Endothelial cell of umbilical vein (primary cell): ENCODE measurements around the gene FANCC. TPM values are rescaled to one million over a fixed set of nuclear protein-coding genes. Genes with fewer than 3 reads are reported as not detected.

Source experiments
- BruUV-seq: library from RNA; stranded (reverse); fragments of 400-500 nt; replicated peaks from 2 replicates; lab custom pipeline; 2021; lab: Mats Ljungman, UMichigan
- CTCF ChIA-PET: fragments of 300-600, 350-600 bp; sonication (Branson Sonifier 250); formaldehyde crosslinking; loops from one replicate; lab custom pipeline; 2021; ENCODE audit warnings: antibody characterized with exemption, inconsistent platforms; lab: Charles Lee
- POLR2A ChIA-PET: fragments of 300-600, 350-600 bp; sonication (Branson Sonifier 250); formaldehyde crosslinking; loops from one replicate; lab custom pipeline; 2021; ENCODE audit warnings: antibody characterized with exemption, inconsistent platforms; lab: Charles Lee
- DNase-seq: peaks from one replicate; pipeline ENCODE4 v3.0.0-alpha.2; 2011; ENCODE audit warnings: low read depth, low spot score
- FAIRE-seq: peaks from 2 replicates; lab custom pipeline; 2011; peaks lifted over from hg19 to GRCh38; lab: Jason Lieb, UNC
- H2AFZ ChIP-seq: 2 replicates; pipeline ENCODE4 v1.6.0; 2012; ENCODE audit warnings: low read depth, low read length, control low read depth, inconsistent platforms
- H3K27ac ChIP-seq: 2 replicates; pipeline ENCODE4 v1.5.1; 2011; ENCODE audit warnings: low read depth, mild to moderate bottlenecking, control low read depth, low read length, moderate library complexity; ENCODE audit not compliant: insufficient read depth
- H3K27me3 ChIP-seq, 2 experiments: 2 replicates each; pipeline versions ENCODE4 v1.6.0 to v1.6.1; 2011; ENCODE audit warnings: low read length in 2 of 2, mixed read lengths in 1 of 2; ENCODE audit not compliant: control insufficient read depth in 2 of 2, insufficient read depth in 2 of 2
- H3K36me3 ChIP-seq, 2 experiments: 2 replicates in 1 of 2; 3 replicates in 1 of 2; pipeline ENCODE4 v1.5.1; 2011; ENCODE audit warnings: low read length in 2 of 2, mild to moderate bottlenecking in 1 of 2, moderate library complexity in 1 of 2; ENCODE audit not compliant: control insufficient read depth in 2 of 2, insufficient read depth in 2 of 2; ENCODE audit errors: extremely low read depth in 1 of 2
- H3K4me1 ChIP-seq: 3 replicates; pipeline ENCODE4 v1.5.1; 2011; ENCODE audit warnings: mild to moderate bottlenecking, low read length; ENCODE audit not compliant: control insufficient read depth, insufficient read depth; ENCODE audit errors: extremely low read depth
- H3K4me2 ChIP-seq: 2 replicates; pipeline ENCODE4 v1.6.1; 2011; ENCODE audit warnings: low read length, control low read depth, mixed read lengths; ENCODE audit not compliant: insufficient read depth
- H3K4me3 ChIP-seq, 3 experiments: fragments of 200-600 bp in 1 of 3; sonication (generic), shearing (Covaris generic) in 1 of 3; replicated peaks in 1 of 3; 2 replicates each; pipeline ENCODE4 v1.5.1; 2011 to 2016; ENCODE audit warnings: control low read depth in 3 of 3, low read length in 3 of 3, mild to moderate bottlenecking in 2 of 3, inconsistent platforms in 1 of 3, low read depth in 1 of 3, moderate library complexity in 1 of 3; ENCODE audit not compliant: insufficient read depth in 1 of 3
- H3K79me2 ChIP-seq: 2 replicates; pipeline ENCODE4 v1.6.0; 2012; ENCODE audit warnings: low read length, inconsistent platforms; ENCODE audit not compliant: control insufficient read depth, insufficient read depth
- H3K9ac ChIP-seq: replicated peaks from 2 replicates; pipeline ENCODE3; 2011; ENCODE audit warnings: low read length, control low read depth; ENCODE audit not compliant: insufficient read depth; ENCODE audit errors: extremely low read depth
- H3K9me1 ChIP-seq: replicated peaks from 3 replicates; pipeline ENCODE4 v1.6.0; 2011; ENCODE audit warnings: mild to moderate bottlenecking, low read length; ENCODE audit not compliant: control insufficient read depth, insufficient read depth; ENCODE audit errors: extremely low read depth
- H3K9me3 ChIP-seq: replicated peaks from 2 replicates; pipeline ENCODE4 v1.5.1; 2012; ENCODE audit warnings: low read length, inconsistent platforms; ENCODE audit not compliant: control insufficient read depth, insufficient read depth
- H4K20me1 ChIP-seq: replicated peaks from 2 replicates; pipeline ENCODE3; 2011; ENCODE audit warnings: mild to moderate bottlenecking, low read length; ENCODE audit not compliant: control insufficient read depth, insufficient read depth; ENCODE audit errors: extremely low read depth
- EZH2 ChIP-seq: IDR thresholded peaks from 2 replicates; pipeline ENCODE4 v1.6.1; 2012; ENCODE audit warnings: borderline replicate concordance, low read depth, mild to moderate bottlenecking, moderate library complexity, low read length, inconsistent platforms; ENCODE audit not compliant: severe bottlenecking
- FOS ChIP-seq: IDR thresholded peaks from 2 replicates; pipeline ENCODE4 v1.6.1; 2011; ENCODE audit warnings: mild to moderate bottlenecking, low read length, moderate library complexity, borderline replicate concordance; ENCODE audit not compliant: insufficient read depth
- GATA2 ChIP-seq: IDR thresholded peaks from 2 replicates; pipeline ENCODE4 v1.7.0; 2011; ENCODE audit warnings: low read depth, mild to moderate bottlenecking, moderate library complexity, mixed read lengths, low read length; ENCODE audit not compliant: insufficient read length, insufficient read depth
- JUN ChIP-seq: IDR thresholded peaks from 2 replicates; pipeline ENCODE4 v1.6.1; 2011; ENCODE audit warnings: borderline replicate concordance, low read depth; ENCODE audit not compliant: insufficient read length, insufficient read depth
- MYC ChIP-seq: IDR thresholded peaks from one replicate; pipeline ENCODE4 v1.6.1; 2011; ENCODE audit warnings: mild to moderate bottlenecking, low read depth, low read length
- POLR2A ChIP-seq: IDR thresholded peaks from 2 replicates; pipeline ENCODE4 v1.6.1; 2012; ENCODE audit warnings: low read depth, mild to moderate bottlenecking, control low read depth, low read length
- POLR2AphosphoS5 ChIP-seq: IDR thresholded peaks from 2 replicates; pipeline ENCODE4 v1.6.1; 2012; ENCODE audit warnings: low read depth, mild to moderate bottlenecking, control low read depth, low read length, moderate library complexity; ENCODE audit not compliant: insufficient read depth
- dilution Hi-C: fragments of 300-500 bp; cut with MboI; formaldehyde crosslinking; loops from one replicate; pipeline ENCODE4 v1.15.0; 2019; ENCODE audit warnings: low sequenced_read_pairs; ENCODE audit not compliant: extremely low pct_ligation_motif_present
- intact Hi-C: fragments of 100-400 bp; cut with micrococcal nuclease; formaldehyde crosslinking; loops from one replicate; pipeline ENCODE4 v1.10.0; 2022
- polyA plus RNA-seq, 4 experiments: library from polyadenylated mRNA; depleted of rRNA in 3 of 4; stranded (reverse) in 3 of 4; unstranded in 1 of 4; fragments of >200 nt; gene quantifications; 2 replicates each; pipeline versions ENCODE4 v1.2.1 to v1.2.3, GENCODE V29; 2011 to 2012; ENCODE audit warnings: missing spikeins in 1 of 4
- total RNA-seq: library from RNA; stranded (reverse); gene quantifications from 2 replicates; pipeline ENCODE4 v1.2.3, GENCODE V29; 2021
- TF ChIP-seq, protein P1 (sequence below), 2 donors: IDR thresholded peaks; 1 replicate in 1 of 2; 2 replicates in 1 of 2; pipeline ENCODE4 v1.5.1; 2011; ENCODE audit warnings: low read length in 2 of 2, mild to moderate bottlenecking in 2 of 2, moderate library complexity in 2 of 2, control low read depth in 1 of 2, inconsistent platforms in 1 of 2, low read depth in 1 of 2; ENCODE audit not compliant: insufficient read depth in 1 of 2; ENCODE audit errors: extremely low read depth in 1 of 2
- TF ChIP-seq, protein P2 (sequence below): IDR thresholded peaks from 2 replicates; pipeline ENCODE4 v1.6.1; 2011; ENCODE audit not compliant: insufficient read depth, insufficient read length

The FANCC gene
- total and polyA plus RNA-seq, 2 donors (not counting 3 experiments of a cell fraction or from before 2014, with no cell fraction given): 5.7 to 13.1 TPM

DNA sequence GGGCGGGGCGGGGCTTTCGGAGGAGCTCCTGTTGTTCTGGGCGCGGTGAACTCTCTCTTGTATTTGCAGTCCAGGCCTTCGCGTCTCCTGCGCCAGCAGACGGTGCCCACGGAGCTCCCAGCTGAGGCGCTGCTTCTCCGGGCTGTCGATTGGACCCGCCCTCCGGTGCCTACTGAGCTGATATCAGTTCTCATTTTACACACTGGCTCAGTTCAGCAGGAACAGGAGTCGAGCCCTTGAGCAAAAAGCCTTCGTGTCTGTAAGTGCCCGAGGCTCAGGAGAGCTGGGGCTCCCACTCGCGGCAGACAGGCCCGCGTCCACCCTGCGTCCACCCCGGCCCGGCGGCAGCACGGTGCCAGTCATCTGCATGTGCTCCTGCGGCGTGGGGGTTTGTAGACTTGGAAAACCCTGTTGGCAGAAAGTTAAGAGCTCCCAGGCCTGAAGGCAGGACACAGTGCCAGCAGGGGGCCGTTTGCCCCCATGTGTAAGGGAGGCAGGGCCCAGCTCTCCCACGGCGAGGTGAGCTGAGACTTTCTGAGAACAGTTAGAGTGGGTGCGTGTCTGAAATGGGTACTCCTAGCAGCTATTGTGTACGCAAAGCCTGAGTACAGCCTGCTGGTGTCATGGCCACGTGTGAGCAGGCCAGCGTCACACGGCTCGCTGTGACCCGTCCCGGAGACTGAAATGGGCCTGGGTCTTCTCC lies 231.5 kb downstream of the FANCC start:
- Histone ChIP-seq H4K20me1 (no peaks in the 10 kb centered on the region), H2AFZ (no peak overlapping the region), H3K9ac (no peak overlapping the region), H3K4me3 (no peak overlapping the region), H3K4me2 (no peak overlapping the region), H3K79me2 (no peaks in the 10 kb centered on the region), H3K9me3 (no peaks in the 10 kb centered on the region), H3K9me1 (no peaks in the 10 kb centered on the region), H3K36me3 (peaks cover 4 to 47% of the 10 kb centered on the region in 2 experiments), H3K27ac (no peak overlapping the region), H3K27me3 (no peaks in the 10 kb centered on the region), H3K4me1 (no peaks in the 10 kb centered on the region)
- BruUV-seq: no TSS peak
- no peak for TF ChIP-seq FOS
- dilution Hi-C loops: no loop called here
- DNase-seq: no peak
- FAIRE-seq: no peak
- ChIA-PET CTCF (interaction anchor here (2.9 kb wide), 1 partner anchor 41 kb away, joined by 9 read pairs; no protein-coding TSS in a partner anchor), POLR2A (no interaction called here)
- intact Hi-C loops: no loop called here

DNA sequence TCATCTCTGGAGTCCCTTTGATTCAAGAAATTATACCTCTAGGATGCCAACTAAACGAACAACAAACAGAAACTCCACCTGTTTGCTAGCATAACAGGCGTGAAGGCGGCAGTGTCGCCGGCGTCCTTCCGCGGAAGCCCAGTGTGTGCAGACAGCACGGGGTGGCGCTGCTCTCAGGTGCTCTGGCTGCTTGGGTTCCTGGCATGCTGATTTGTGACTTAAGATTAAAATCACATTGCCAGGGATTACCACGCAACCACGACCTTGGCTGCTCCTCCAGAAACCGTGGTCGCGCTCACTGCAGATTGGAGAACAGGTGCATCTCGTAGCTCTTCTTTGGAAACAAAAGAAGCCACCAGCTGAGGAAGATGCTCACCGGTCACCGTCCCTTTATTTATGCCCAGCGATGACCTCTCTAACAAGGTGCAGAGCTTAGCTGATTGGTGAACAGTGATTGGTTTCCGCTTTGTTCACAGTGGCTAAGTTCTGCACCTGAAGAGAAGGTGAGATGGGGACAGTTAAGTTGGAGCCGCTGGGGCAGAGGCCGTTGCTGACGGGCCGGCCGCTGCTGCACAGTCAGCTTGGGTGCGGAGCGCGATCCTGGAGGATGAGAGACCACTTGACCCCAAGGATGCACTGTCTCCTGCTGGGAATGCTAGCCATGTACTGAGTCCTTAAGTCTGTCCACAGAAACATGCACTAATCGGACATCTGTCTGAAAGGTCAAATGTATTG lies 232.3 kb downstream of the FANCC start:
- POLR2A ChIA-PET: no interaction called here
- no peaks in the 10 kb centered on the region for H3K9me1 ChIP-seq
- H3K79me2 ChIP-seq: no peaks in the 10 kb centered on the region
- no peaks in the 10 kb centered on the region for H3K9me3 ChIP-seq
- no peaks in the 10 kb centered on the region for H3K4me1 ChIP-seq
- TF ChIP-seq POLR2AphosphoS5 (no peak), POLR2A (no peak), FOS (no peak), JUN (no peak), EZH2 (no peak), GATA2 (no peak), MYC (no peak)
- TF ChIP-seq, protein P1, sequence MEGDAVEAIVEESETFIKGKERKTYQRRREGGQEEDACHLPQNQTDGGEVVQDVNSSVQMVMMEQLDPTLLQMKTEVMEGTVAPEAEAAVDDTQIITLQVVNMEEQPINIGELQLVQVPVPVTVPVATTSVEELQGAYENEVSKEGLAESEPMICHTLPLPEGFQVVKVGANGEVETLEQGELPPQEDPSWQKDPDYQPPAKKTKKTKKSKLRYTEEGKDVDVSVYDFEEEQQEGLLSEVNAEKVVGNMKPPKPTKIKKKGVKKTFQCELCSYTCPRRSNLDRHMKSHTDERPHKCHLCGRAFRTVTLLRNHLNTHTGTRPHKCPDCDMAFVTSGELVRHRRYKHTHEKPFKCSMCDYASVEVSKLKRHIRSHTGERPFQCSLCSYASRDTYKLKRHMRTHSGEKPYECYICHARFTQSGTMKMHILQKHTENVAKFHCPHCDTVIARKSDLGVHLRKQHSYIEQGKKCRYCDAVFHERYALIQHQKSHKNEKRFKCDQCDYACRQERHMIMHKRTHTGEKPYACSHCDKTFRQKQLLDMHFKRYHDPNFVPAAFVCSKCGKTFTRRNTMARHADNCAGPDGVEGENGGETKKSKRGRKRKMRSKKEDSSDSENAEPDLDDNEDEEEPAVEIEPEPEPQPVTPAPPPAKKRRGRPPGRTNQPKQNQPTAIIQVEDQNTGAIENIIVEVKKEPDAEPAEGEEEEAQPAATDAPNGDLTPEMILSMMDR (IDR thresholded peaks at IDR 0.05; ENCODE audit: extremely low read depth in 1 of 2, insufficient read depth in 1 of 2, low read depth in 1 of 2, low read length in 2 of 2): no peak
- TF ChIP-seq, protein P2, sequence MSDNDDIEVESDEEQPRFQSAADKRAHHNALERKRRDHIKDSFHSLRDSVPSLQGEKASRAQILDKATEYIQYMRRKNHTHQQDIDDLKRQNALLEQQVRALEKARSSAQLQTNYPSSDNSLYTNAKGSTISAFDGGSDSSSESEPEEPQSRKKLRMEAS: no peak
- CTCF ChIA-PET: interaction anchor here (1.3 to 2.9 kb wide), 2 partner anchors 12 to 42 kb away, joined by 3 to 9 read pairs; no protein-coding TSS in a partner anchor
- H2AFZ ChIP-seq: no peak overlapping the region
- intact Hi-C loops (no loop called here), dilution Hi-C loops (no loop called here)
- no TSS peak for BruUV-seq
- no peak overlapping the region for H3K9ac ChIP-seq
- no peak overlapping the region for H3K4me2 ChIP-seq
- FAIRE-seq (no peak), DNase-seq (no peak)
- no peaks in the 10 kb centered on the region for H4K20me1 ChIP-seq
- peaks cover 4 to 49% of the 10 kb centered on the region in 2 experiments for H3K36me3 ChIP-seq
- H3K4me3 ChIP-seq: no peak overlapping the region
- no peaks in the 10 kb centered on the region for H3K27me3 ChIP-seq
- no peak overlapping the region for H3K27ac ChIP-seq
